ENCODE data around the gene ZFP69.
"Not testable (repeated sequence)": the region's sequence is repeated elsewhere in the genome, so short reads cannot be mapped to it uniquely, and the experiment has no call there.

The ZFP69 gene

DNA sequence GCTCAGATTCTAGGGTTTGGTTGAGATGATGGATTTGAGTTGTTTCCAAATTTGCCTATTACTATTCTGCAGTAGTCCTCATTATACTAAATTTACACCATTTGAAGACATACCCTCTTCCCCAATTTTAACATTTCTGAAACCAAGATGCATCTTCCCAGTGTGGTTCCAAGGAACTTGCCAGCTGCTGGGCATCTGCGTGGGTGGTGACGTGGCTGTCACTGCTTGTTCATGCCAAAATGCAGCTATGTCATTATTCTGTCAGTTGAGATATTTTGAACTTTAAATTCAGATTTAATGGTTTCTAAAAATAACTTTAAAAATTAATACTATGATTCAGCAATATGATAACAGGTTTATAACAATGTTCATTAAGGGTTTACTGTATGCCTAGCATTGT, 1.2 kb downstream of the ZFP69 start:
- no peak overlapping the region for H3K27ac ChIP-seq
- H3K4me3 ChIP-seq: peak overlapping the region; percentile 97
- peaks cover 15% of the 10 kb centered on the region; the same call in 1 of the 2 replicates for H3K9me3 ChIP-seq (ENCODE audit: low read depth, low read length)
- no peak for DNase-seq (ENCODE audit: low read depth, low spot score)
- peaks cover 33% of the 10 kb centered on the region for H3K36me3 ChIP-seq (ENCODE audit: insufficient read depth, low read length)
- H3K9ac ChIP-seq (ENCODE audit: insufficient read length): no peak overlapping the region
- TF ChIP-seq FOXP2 (optimal IDR thresholded peaks at IDR 0.05; ENCODE audit: control extremely low read depth, extremely low read length, insufficient read depth): no peak
- no peak for TF ChIP-seq EZH2 (IDR thresholded peaks at IDR 0.05)
- TF ChIP-seq POLR2AphosphoS5 (IDR thresholded peaks at IDR 0.05; ENCODE audit: borderline replicate concordance, low read depth, low read length): no peak

DNA sequence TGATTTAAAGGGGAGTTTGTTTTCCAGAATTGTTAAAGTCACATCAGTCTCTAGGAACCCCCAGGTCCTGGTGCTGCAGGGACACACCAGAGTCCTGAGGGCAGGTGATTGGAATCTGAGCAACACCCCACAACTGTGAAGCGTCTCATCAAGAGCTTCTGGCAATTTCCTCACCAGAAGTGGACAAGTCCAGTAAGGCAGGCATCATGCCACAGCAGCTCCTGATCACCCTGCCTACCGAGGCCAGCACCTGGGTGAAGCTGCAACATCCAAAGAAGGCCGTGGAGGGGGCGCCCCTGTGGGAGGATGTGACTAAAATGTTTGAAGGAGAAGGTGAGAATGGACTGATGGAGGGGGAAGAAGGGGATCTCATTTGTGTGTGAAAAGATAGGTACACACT, 2.1 kb downstream of the ZFP69 start:
- no peak for DNase-seq (ENCODE audit: low read depth, low spot score)
- TF ChIP-seq EZH2 (IDR thresholded peaks at IDR 0.05) (no peak), POLR2AphosphoS5 (IDR thresholded peaks at IDR 0.05; ENCODE audit: borderline replicate concordance, low read depth, low read length) (no peak), FOXP2 (optimal IDR thresholded peaks at IDR 0.05; ENCODE audit: control extremely low read depth, extremely low read length, insufficient read depth) (no peak)
- H3K36me3 ChIP-seq (ENCODE audit: insufficient read depth, low read length): peaks cover 38% of the 10 kb centered on the region
- no peak overlapping the region for H3K27ac ChIP-seq
- no peak overlapping the region for H3K9ac ChIP-seq (ENCODE audit: insufficient read length)
- H3K4me3 ChIP-seq: no peak overlapping the region
- peaks cover 15% of the 10 kb centered on the region; the same call in 1 of the 2 replicates for H3K9me3 ChIP-seq (ENCODE audit: low read depth, low read length)

DNA sequence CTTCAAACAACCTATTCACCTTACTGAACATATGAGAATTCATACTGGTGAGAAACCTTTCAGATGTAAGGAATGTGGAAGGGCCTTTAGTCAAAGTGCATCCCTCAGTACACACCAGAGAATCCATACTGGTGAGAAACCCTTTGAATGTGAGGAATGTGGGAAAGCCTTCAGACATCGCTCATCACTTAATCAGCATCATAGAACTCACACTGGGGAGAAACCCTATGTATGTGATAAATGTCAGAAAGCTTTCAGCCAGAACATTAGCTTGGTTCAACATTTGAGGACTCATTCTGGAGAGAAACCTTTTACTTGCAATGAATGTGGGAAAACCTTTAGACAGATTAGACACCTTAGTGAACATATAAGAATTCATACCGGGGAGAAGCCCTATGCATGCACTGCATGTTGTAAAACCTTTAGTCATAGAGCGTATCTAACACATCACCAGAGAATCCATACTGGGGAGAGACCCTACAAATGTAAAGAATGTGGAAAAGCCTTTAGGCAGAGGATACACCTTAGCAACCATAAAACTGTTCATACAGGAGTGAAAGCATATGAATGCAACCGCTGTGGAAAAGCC, 18.3 kb downstream of the ZFP69 start:
- Histone ChIP-seq H3K9ac (ENCODE audit: insufficient read length) (no peak overlapping the region), H3K36me3 (ENCODE audit: insufficient read depth, low read length) (peaks cover 56% of the 10 kb centered on the region), H3K4me3 (no peak overlapping the region), H3K9me3 (ENCODE audit: low read depth, low read length) (peaks cover 13% of the 10 kb centered on the region), H3K27ac (no peak overlapping the region)
- TF ChIP-seq FOXP2 (optimal IDR thresholded peaks at IDR 0.05; ENCODE audit: control extremely low read depth, extremely low read length, insufficient read depth) (no peak), POLR2AphosphoS5 (IDR thresholded peaks at IDR 0.05; ENCODE audit: borderline replicate concordance, low read depth, low read length) (no peak), EZH2 (IDR thresholded peaks at IDR 0.05) (no peak)
- no peak for DNase-seq (ENCODE audit: low read depth, low spot score)

DNA sequence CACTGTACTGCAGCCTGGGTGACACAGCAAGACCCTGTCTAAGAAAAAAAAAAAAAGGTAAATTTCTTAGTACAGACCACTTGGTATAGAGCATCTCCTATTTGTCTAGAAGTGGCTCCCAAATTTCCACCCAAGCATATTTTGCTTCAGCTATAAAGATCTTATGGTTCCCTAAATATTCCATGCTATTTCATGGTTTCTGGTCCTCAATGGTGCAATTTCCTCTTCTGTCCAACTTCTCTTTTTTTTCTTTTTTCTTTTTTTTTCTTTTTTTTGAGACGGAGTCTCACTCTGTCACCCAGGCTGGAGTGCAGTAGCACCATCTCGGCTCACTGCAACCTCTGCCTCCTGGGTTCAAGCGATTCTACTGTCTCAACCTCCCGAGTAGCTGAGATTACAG, 25.6 kb downstream of the ZFP69 start:
- H3K9me3 ChIP-seq (ENCODE audit: low read depth, low read length): not testable (repeated sequence)

DNA sequence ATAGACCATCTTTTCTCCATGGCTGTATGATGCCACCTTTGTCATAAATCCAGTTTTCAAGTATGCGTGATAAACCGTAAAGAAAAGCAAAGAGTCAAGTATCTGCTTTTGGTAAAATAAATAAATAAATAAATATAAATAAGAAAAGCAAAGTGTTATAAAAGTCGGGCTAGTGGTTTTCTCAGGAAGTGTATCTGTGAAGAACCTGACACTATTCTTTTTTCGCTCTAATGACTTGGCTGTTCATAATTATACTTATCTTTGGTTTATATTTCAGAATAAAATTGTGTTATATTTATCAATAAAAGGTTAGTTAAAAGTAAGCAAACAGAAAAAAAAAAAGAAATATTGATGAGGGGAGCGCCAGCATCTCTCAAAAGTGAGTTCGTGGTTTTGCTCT, 30.9 kb downstream of the ZFP69 start:
- Histone ChIP-seq H3K4me3 (peak overlapping the region; percentile 91), H3K27ac (peak overlapping the region; percentile 67; the same call in 1 of the 2 replicates), H3K9me3 (ENCODE audit: low read depth, low read length) (peaks cover 3% of the 10 kb centered on the region; the same call in 1 of the 2 replicates), H3K36me3 (ENCODE audit: insufficient read depth, low read length) (peaks cover 25% of the 10 kb centered on the region), H3K9ac (ENCODE audit: insufficient read length) (peak overlapping the region; percentile 92)
- no peak for TF ChIP-seq POLR2AphosphoS5 (IDR thresholded peaks at IDR 0.05; ENCODE audit: borderline replicate concordance, low read depth, low read length)
- no peak for DNase-seq (ENCODE audit: low read depth, low spot score)

More for the DNA sequence above, 25.6 kb downstream of the ZFP69 start:
- H3K27ac ChIP-seq; DNase-seq (ENCODE audit: low read depth, low spot score); H3K36me3 ChIP-seq (ENCODE audit: insufficient read depth, low read length); H3K4me3 ChIP-seq; H3K9ac ChIP-seq (ENCODE audit: insufficient read length): not testable (repeated sequence)

- H3K36me3 ChIP-seq (ENCODE audit: insufficient read depth, low read length): peaks cover 25% of the 10 kb centered on the region
- H3K9me3 ChIP-seq (ENCODE audit: low read depth, low read length): peaks cover 3% of the 10 kb centered on the region; the same call in 1 of the 2 replicates
- H3K9ac ChIP-seq (ENCODE audit: insufficient read length): peak within 1 kb of the TSS; percentile 92
- DNase-seq (ENCODE audit: low read depth, low spot score): no peak
- peak within 1 kb of the TSS; percentile 91 for H3K4me3 ChIP-seq
- TF ChIP-seq POLR2AphosphoS5 (IDR thresholded peaks at IDR 0.05; ENCODE audit: borderline replicate concordance, low read depth, low read length): peak; percentile 97
- no peak for TF ChIP-seq FOXP2 (optimal IDR thresholded peaks at IDR 0.05; ENCODE audit: control extremely low read depth, extremely low read length, insufficient read depth)
- H3K27ac ChIP-seq: peak within 1 kb of the TSS; percentile 67; the same call in 1 of the 2 replicates
Observed at GRCh38 chr1:40508375-40509341, 31.6 kb downstream of the ZFP69 start, which contains the start of gene EXO5. EXO5 (plus strand) TSS chr1:40508767; CDS start chr1:40514545, 5,778 bp downstream.

- peaks cover 16% of the 10 kb centered on the region for H3K36me3 ChIP-seq (ENCODE audit: insufficient read depth, low read length)
- TF ChIP-seq FOXP2 (optimal IDR thresholded peaks at IDR 0.05; ENCODE audit: control extremely low read depth, extremely low read length, insufficient read depth): no peak
- TF ChIP-seq POLR2AphosphoS5 (IDR thresholded peaks at IDR 0.05; ENCODE audit: borderline replicate concordance, low read depth, low read length): no peak
- no peak for TF ChIP-seq EZH2 (IDR thresholded peaks at IDR 0.05)
- no peak overlapping the region for H3K9ac ChIP-seq (ENCODE audit: insufficient read length)
- H3K4me3 ChIP-seq: no peak overlapping the region
- 0 out of 2 replicates have a peak, but pooled peaks cover 9% of the 10 kb centered on the region for H3K9me3 ChIP-seq (ENCODE audit: low read depth, low read length)
- DNase-seq (ENCODE audit: low read depth, low spot score): no peak
- H3K27ac ChIP-seq: no peak overlapping the region
Observed at GRCh38 chr1:40519517-40519916, 42.4 kb downstream of the ZFP69 start.

- TF ChIP-seq EZH2 (IDR thresholded peaks at IDR 0.05): no peak
- TF ChIP-seq FOXP2 (optimal IDR thresholded peaks at IDR 0.05; ENCODE audit: control extremely low read depth, extremely low read length, insufficient read depth): no peak
- no peak for TF ChIP-seq POLR2AphosphoS5 (IDR thresholded peaks at IDR 0.05; ENCODE audit: borderline replicate concordance, low read depth, low read length)
- no peak for DNase-seq (ENCODE audit: low read depth, low spot score)
- peak overlapping the region; percentile 90 for H3K4me3 ChIP-seq
- H3K36me3 ChIP-seq (ENCODE audit: insufficient read depth, low read length): 0 out of 2 replicates have a peak, but pooled peaks cover 5% of the 10 kb centered on the region
- no peaks in the 10 kb centered on the region for H3K9me3 ChIP-seq (ENCODE audit: low read depth, low read length)
- peak overlapping the region; percentile 88 for H3K9ac ChIP-seq (ENCODE audit: insufficient read length)
- H3K27ac ChIP-seq: peak overlapping the region; percentile 69
Observed at GRCh38 chr1:40530735-40531380, 53.8 kb downstream of the ZFP69 start.
